ENCODE data around the gene SELENOI.
A peak's percentile ranks its signal among the peaks of the same experiment; 100 is the strongest.
"Not testable (repeated sequence)": the region's sequence is repeated elsewhere in the genome, so short reads cannot be mapped to it uniquely, and the experiment has no call there.

The SELENOI gene

GRCh38 chr2:26345545-26346453 is at the start of gene SELENOI:
TSS of gene SELENOI (plus strand) at chr2:26346143. CDS start at chr2:26346233, 90 bp downstream.
- peak; percentile 93 for DNase-seq

- no peak for DNase-seq
Observed at GRCh38 chr2:26297061-26297460, 48.9 kb upstream of the SELENOI start.

GRCh38 chr2:26298286-26298637 is 47.7 kb upstream of the SELENOI start:
- DNase-seq = no peak

GRCh38 chr2:26298638-26299393 is 47.1 kb upstream of the SELENOI start:
- no peak for DNase-seq

GRCh38 chr2:26299471-26300101 is 46.4 kb upstream of the SELENOI start:
- no peak for DNase-seq

GRCh38 chr2:26300234-26300925 is 45.6 kb upstream of the SELENOI start:
- no peak for DNase-seq

GRCh38 chr2:26302846-26303245 is 43.1 kb upstream of the SELENOI start:
- DNase-seq = no peak

- DNase-seq = not testable (repeated sequence)
Observed at GRCh38 chr2:26305094-26305493, 40.8 kb upstream of the SELENOI start.

GRCh38 chr2:26305540-26305939 is 40.4 kb upstream of the SELENOI start:
- no peak for DNase-seq

GRCh38 chr2:26309921-26310320 is 36.0 kb upstream of the SELENOI start:
- no peak for DNase-seq

GRCh38 chr2:26312471-26312870 is 33.5 kb upstream of the SELENOI start:
- no peak for DNase-seq

GRCh38 chr2:26313446-26313845 is 32.5 kb upstream of the SELENOI start:
- no peak for DNase-seq

GRCh38 chr2:26314243-26314642 is 31.7 kb upstream of the SELENOI start:
- no peak for DNase-seq

GRCh38 chr2:26316041-26316440 is 29.9 kb upstream of the SELENOI start:
- no peak for DNase-seq

- DNase-seq = no peak
Observed at GRCh38 chr2:26316845-26317244, 29.1 kb upstream of the SELENOI start.

- no peak for DNase-seq
Observed at GRCh38 chr2:26317377-26318105, 28.4 kb upstream of the SELENOI start.

GRCh38 chr2:26318950-26319349 is 27.0 kb upstream of the SELENOI start:
- DNase-seq = no peak

- not testable (repeated sequence) for DNase-seq
Observed at GRCh38 chr2:26324479-26324878, 21.5 kb upstream of the SELENOI start.

GRCh38 chr2:26324903-26325302 is 21.0 kb upstream of the SELENOI start:
- DNase-seq = no peak

GRCh38 chr2:26325851-26326250 is 20.1 kb upstream of the SELENOI start:
- DNase-seq = no peak

GRCh38 chr2:26326514-26326913 is 19.4 kb upstream of the SELENOI start:
- no peak for DNase-seq

Measured in SIG-M5 (cell line).